Keratinocyte (primary cell): Measurements from ENCODE around the gene ADAMTS7. TPM values are rescaled to one million over a fixed set of nuclear protein-coding genes. Genes with fewer than 3 reads are reported as not detected.
"Not testable (repeated sequence)": the region's sequence is repeated elsewhere in the genome, so short reads cannot be mapped to it uniquely, and the experiment has no call there.

Experiments used
- DNase-seq: peaks from one replicate; pipeline ENCODE4 v3.0.0-alpha.2; 2011; ENCODE audit warnings: low read depth, missing footprints, low spot score
- FAIRE-seq: peaks from 2 replicates; lab custom pipeline; 2011; peaks lifted over from hg19 to GRCh38; lab: Jason Lieb, UNC
- H2AFZ ChIP-seq: 2 replicates; pipeline ENCODE4 v1.6.0; 2012; ENCODE audit warnings: low read length, control low read depth, inconsistent platforms; ENCODE audit not compliant: control insufficient read depth
- H3K27ac ChIP-seq: 2 replicates; pipeline ENCODE4 v1.5.1; 2011; ENCODE audit warnings: low read length; ENCODE audit not compliant: control insufficient read depth, insufficient read depth
- H3K27me3 ChIP-seq: 3 replicates; pipeline ENCODE4 v1.6.0; 2011; ENCODE audit warnings: low read length; ENCODE audit not compliant: control insufficient read depth, insufficient read depth; ENCODE audit errors: extremely low read depth
- H3K36me3 ChIP-seq, 2 experiments: 2 replicates in 1 of 2; 3 replicates in 1 of 2; pipeline ENCODE4 v1.5.1; 2011; ENCODE audit warnings: low read length in 2 of 2, mild to moderate bottlenecking in 1 of 2; ENCODE audit not compliant: control insufficient read depth in 2 of 2, insufficient read depth in 2 of 2; ENCODE audit errors: extremely low read depth in 1 of 2
- H3K4me1 ChIP-seq: 3 replicates; pipeline ENCODE4 v1.5.1; 2011; ENCODE audit warnings: low read length; ENCODE audit not compliant: control insufficient read depth, insufficient read depth; ENCODE audit errors: extremely low read depth
- H3K4me2 ChIP-seq: 3 replicates; pipeline ENCODE4 v1.6.0; 2011; ENCODE audit warnings: low read depth, low read length; ENCODE audit not compliant: control insufficient read depth, insufficient read depth; ENCODE audit errors: extremely low read depth
- H3K4me3 ChIP-seq, 3 experiments: fragments of 200-600 bp in 1 of 3; sonication (generic) in 1 of 3; 2 replicates in 2 of 3; 3 replicates in 1 of 3; pipeline ENCODE4 v1.5.1; 2011 to 2016; ENCODE audit warnings: low read length in 3 of 3, mild to moderate bottlenecking in 3 of 3, control low read depth in 2 of 3, inconsistent platforms in 1 of 3, low read depth in 1 of 3, mixed read lengths in 1 of 3, mixed run types in 1 of 3, moderate library complexity in 1 of 3; ENCODE audit not compliant: control insufficient read depth in 2 of 3, insufficient read depth in 2 of 3; ENCODE audit errors: extremely low read depth in 1 of 3
- H3K79me2 ChIP-seq: 2 replicates; pipeline ENCODE4 v1.6.0; 2012; ENCODE audit warnings: low read length; ENCODE audit not compliant: control insufficient read depth, insufficient read depth
- H3K9ac ChIP-seq: 3 replicates; pipeline ENCODE4 v1.6.0; 2011; ENCODE audit warnings: low read length; ENCODE audit not compliant: control insufficient read depth, insufficient read depth; ENCODE audit errors: extremely low read depth
- H3K9me1 ChIP-seq: 3 replicates; pipeline ENCODE4 v1.6.0; 2011; ENCODE audit warnings: low read length; ENCODE audit not compliant: control insufficient read depth, insufficient read depth; ENCODE audit errors: extremely low read depth
- H3K9me3 ChIP-seq: 2 replicates; pipeline ENCODE4 v1.5.1; 2012; ENCODE audit warnings: low read depth, low read length; ENCODE audit not compliant: control insufficient read depth
- H4K20me1 ChIP-seq: 3 replicates; pipeline ENCODE4 v1.6.0; 2011; ENCODE audit warnings: low read length; ENCODE audit not compliant: control insufficient read depth, insufficient read depth; ENCODE audit errors: extremely low read depth
- CTCF ChIP-seq, 3 experiments: IDR thresholded peaks in 1 of 3; conservative IDR thresholded peaks in 1 of 3; optimal IDR thresholded peaks in 1 of 3; 2 replicates in 2 of 3; 3 replicates in 1 of 3; pipeline versions ENCODE3 to v1.5.1; 2011; ENCODE audit warnings: low read length in 3 of 3, mild to moderate bottlenecking in 3 of 3, moderate library complexity in 2 of 3, control low read depth in 1 of 3, inconsistent platforms in 1 of 3; ENCODE audit not compliant: insufficient read depth in 2 of 3; ENCODE audit errors: extremely low read depth in 1 of 3
- EZH2 ChIP-seq: IDR thresholded peaks from one replicate; pipeline ENCODE4 v1.6.1; 2012; ENCODE audit warnings: inconsistent platforms, mild to moderate bottlenecking, low read length, moderate library complexity
- dilution Hi-C: fragments of 300-500 bp; cut with MboI; formaldehyde crosslinking; loops from one replicate; pipeline ENCODE4 v1.7.0; 2020; ENCODE audit warnings: low sequenced_read_pairs; ENCODE audit not compliant: extremely low pct_ligation_motif_present
- polyA plus RNA-seq, 5 experiments: library from polyadenylated mRNA; depleted of rRNA in 3 of 5; stranded (reverse) in 3 of 5; stranded (forward) in 1 of 5; unstranded in 1 of 5; fragments of >200 nt; gene quantifications; 1 replicate in 1 of 5; 2 replicates in 3 of 5; 3 replicates in 1 of 5; pipeline versions ENCODE4 v1.2.1 to v1.2.3, GENCODE V29; 2011 to 2012; ENCODE audit warnings: missing spikeins in 2 of 5, low read depth in 1 of 5, low replicate concordance in 1 of 5

ADAMTS7 gene
- polyA plus RNA-seq, 1 donor (not counting 4 experiments of a cell fraction or from before 2014, with no cell fraction given): 0.13 TPM

- FAIRE-seq (no peak), DNase-seq (no peak)
- peaks cover 12% of the 10 kb centered on the region for H3K4me1 ChIP-seq
- no peaks in the 10 kb centered on the region for H3K36me3 ChIP-seq
- no peaks in the 10 kb centered on the region for H3K79me2 ChIP-seq
- H3K4me2 ChIP-seq: no peak overlapping the region
- TF ChIP-seq EZH2: no peak
- TF ChIP-seq CTCF (optimal IDR thresholded peaks at IDR 0.05 in 1 of 3, IDR thresholded peaks at IDR 0.05 in 1 of 3, conservative IDR thresholded peaks at IDR 0.05 in 1 of 3; ENCODE audit: extremely low read depth in 1 of 3, insufficient read depth in 2 of 3, low read length in 3 of 3): no peak
- no peaks in the 10 kb centered on the region for H3K27me3 ChIP-seq
- no peak overlapping the region for H3K9ac ChIP-seq
- H4K20me1 ChIP-seq: no peaks in the 10 kb centered on the region
- H3K27ac ChIP-seq: no peak overlapping the region
- dilution Hi-C loops: no loop called here
- no peaks in the 10 kb centered on the region for H3K9me3 ChIP-seq
- no peak overlapping the region for H2AFZ ChIP-seq
- H3K9me1 ChIP-seq: no peaks in the 10 kb centered on the region
- no peak overlapping the region for H3K4me3 ChIP-seq
Observed at GRCh38 chr15:78761891-78762385, 49.3 kb downstream of the ADAMTS7 start.

GRCh38 chr15:78761475-78761874 is 49.8 kb downstream of the ADAMTS7 start:
- DNase-seq, H3K9me3 ChIP-seq, H3K36me3 ChIP-seq, H3K4me2 ChIP-seq, H3K9me1 ChIP-seq, H3K9ac ChIP-seq, H4K20me1 ChIP-seq, H3K79me2 ChIP-seq, FAIRE-seq, H3K27me3 ChIP-seq, H2AFZ ChIP-seq, dilution Hi-C loops, H3K27ac ChIP-seq, H3K4me3 ChIP-seq: not testable (repeated sequence)
- H3K4me1 ChIP-seq: peaks cover 15% of the 10 kb centered on the region

GRCh38 chr15:78761020-78761419 is 50.2 kb downstream of the ADAMTS7 start:
- peaks cover 18% of the 10 kb centered on the region for H3K4me1 ChIP-seq
- dilution Hi-C loops: no loop called here
- H3K9ac ChIP-seq: no peak overlapping the region
- H3K4me3 ChIP-seq: no peak overlapping the region
- no peak overlapping the region for H3K27ac ChIP-seq
- no peak overlapping the region for H3K4me2 ChIP-seq
- no peaks in the 10 kb centered on the region for H3K9me1 ChIP-seq
- no peaks in the 10 kb centered on the region for H4K20me1 ChIP-seq
- no peak for DNase-seq
- H3K36me3 ChIP-seq: no peaks in the 10 kb centered on the region
- H2AFZ ChIP-seq: no peak overlapping the region
- FAIRE-seq: no peak
- no peaks in the 10 kb centered on the region for H3K27me3 ChIP-seq
- H3K9me3 ChIP-seq: no peaks in the 10 kb centered on the region
- no peaks in the 10 kb centered on the region for H3K79me2 ChIP-seq
- TF ChIP-seq CTCF (optimal IDR thresholded peaks at IDR 0.05 in 1 of 3, IDR thresholded peaks at IDR 0.05 in 1 of 3, conservative IDR thresholded peaks at IDR 0.05 in 1 of 3; ENCODE audit: extremely low read depth in 1 of 3, insufficient read depth in 2 of 3, low read length in 3 of 3) (no peak), EZH2 (no peak)
